HL-60/S4 treated with phorbol 12-myristate 13-acetate at 8.2 ng/mL for 4 days and 3 days (cell line): ENCODE measurements around the gene C22orf15.

Source experiments
- in situ Hi-C: fragments of 300-500 bp; cut with MboI; formaldehyde crosslinking; loops from 2 replicates; pipeline ENCODE4 v1.15.0; 2022; ENCODE audit warnings: low sequenced_read_pairs

Gene C22orf15

GRCh38 chr22:23786752-23787599 lies 24.2 kb downstream of the C22orf15 start, which contains the start of gene SMARCB1:
Gene SMARCB1 (plus strand): TSS chr22:23786966. CDS start chr22:23787170, 204 bp downstream.
- in situ Hi-C loops = no loop called here

DNA sequence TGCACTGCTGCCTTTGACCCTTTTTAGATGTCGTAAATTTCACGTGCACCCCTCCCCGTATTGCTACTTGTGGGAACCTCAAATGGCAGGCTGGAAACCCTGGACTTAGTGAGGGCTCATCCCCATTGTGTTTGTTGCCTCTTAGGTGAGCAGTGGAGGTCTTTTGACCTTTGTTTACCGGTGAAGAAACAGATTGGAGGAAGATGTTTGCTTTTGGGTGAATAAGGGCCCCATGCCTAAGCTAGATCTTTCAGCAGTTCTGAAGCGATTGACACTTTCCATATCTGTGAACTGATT lies 24.8 kb downstream of the C22orf15 start:
- in situ Hi-C loops = no loop called here

GRCh38 chr22:23787910-23788309 lies 25.1 kb downstream of the C22orf15 start:
- in situ Hi-C loops = no loop called here

- in situ Hi-C loops = no loop called here
Measured at GRCh38 chr22:23789121-23789520, 26.3 kb downstream of the C22orf15 start.

DNA sequence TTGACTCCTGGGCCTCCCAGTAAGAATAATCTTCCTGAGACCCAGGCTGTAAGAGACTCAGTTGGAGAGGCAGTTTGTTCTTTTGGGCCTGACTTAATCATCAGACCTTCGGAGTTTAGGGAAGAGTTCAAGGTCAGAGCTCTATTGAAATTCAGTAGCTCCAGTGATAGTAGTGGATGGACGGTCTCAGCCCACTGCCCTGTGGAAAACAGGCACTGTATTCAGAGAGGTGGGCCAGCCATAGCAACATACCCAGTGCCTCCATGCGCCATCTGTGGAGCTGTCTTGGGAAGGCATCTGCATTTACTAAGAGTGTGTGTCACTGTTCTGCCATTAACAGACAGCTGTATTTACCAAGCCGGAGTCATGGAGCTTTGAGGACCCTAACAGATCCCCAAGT lies 26.8 kb downstream of the C22orf15 start:
- in situ Hi-C loops = no loop called here

DNA sequence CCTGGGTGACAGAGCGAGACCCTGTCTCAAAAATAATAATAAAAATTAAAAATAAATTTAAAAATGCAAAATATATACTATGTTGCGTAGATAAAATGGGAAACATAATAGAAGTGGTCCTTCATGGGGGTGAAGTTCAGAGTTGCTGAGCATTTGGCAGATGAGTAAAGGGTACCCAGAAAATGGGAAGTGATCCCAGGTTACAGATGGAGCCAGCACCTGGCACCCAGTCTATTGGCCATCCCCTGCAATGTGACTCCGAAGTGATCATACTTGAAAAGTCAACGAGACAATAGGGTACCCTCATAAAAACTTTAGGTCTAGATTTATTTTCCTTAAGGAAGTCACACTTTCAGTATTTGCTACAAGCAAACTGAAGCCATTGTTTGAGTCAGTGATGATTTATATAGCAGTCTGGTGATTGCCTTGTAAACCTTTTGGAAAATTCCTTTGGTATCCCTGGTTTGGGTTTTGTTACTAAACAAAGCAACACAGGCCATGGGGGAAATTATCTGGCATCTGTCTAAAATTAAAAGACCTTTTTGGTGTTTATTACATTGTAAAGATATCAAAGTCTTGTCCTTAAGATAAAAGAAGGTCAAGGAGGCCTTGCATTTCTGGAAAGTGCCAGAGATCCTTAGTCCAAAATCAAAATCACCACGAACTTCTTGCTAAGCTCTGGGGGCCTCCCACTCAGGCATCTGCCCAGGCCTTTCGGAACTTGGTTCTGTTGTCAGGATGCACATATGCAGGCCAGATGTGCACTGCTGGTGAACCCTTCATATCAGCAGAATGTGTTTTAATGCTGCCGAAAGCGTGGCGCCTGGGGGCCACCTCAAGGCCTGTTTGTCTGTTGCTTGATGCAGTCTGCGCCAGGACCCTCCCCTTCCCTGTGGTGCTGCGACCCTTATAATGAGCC lies 28.3 kb downstream of the C22orf15 start:
- in situ Hi-C loops = no loop called here

- in situ Hi-C loops = no loop called here
Measured at GRCh38 chr22:23791738-23792645, 29.2 kb downstream of the C22orf15 start.

DNA sequence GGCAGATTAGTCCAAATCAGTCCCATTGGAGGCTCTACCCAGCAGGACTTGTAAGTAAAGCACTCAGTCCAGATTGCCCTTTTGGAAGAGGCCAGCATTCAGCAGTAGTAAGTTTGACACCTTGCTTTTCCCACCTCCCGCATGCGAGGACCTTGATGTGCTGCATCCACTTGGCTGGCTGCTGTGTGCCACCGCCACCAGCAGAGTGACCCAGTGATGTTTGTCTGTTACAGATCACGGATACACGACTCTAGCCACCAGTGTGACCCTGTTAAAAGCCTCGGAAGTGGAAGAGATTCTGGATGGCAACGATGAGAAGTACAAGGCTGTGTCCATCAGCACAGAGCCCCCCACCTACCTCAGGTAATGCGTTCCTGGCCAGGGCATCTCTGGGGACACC lies 30.5 kb downstream of the C22orf15 start:
- in situ Hi-C loops = no loop called here

DNA sequence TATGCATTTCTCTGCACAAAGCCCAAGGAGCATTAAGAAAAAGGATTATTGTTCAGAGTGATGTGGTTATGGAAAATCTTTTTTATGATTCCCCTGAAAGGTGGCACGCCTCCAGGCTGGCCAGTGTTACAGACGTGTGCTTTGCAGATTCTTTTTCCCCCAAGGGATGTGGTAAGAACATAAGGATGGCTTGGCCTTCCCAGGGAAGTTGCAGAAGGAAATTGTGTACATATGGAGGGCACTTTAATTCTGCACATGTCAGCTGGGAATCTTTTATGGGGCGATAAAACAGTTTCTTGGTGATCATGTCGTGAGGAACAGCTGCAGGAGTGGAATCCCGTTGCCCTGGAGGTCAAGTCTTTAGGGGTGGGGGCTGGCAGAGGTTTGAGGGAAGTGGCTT lies 33.7 kb downstream of the C22orf15 start:
- in situ Hi-C loops = no loop called here

GRCh38 chr22:23800297-23801237 lies 37.8 kb downstream of the C22orf15 start:
- in situ Hi-C loops = no loop called here

- in situ Hi-C loops = no loop called here
Measured at GRCh38 chr22:23801238-23801821, 38.5 kb downstream of the C22orf15 start.

DNA sequence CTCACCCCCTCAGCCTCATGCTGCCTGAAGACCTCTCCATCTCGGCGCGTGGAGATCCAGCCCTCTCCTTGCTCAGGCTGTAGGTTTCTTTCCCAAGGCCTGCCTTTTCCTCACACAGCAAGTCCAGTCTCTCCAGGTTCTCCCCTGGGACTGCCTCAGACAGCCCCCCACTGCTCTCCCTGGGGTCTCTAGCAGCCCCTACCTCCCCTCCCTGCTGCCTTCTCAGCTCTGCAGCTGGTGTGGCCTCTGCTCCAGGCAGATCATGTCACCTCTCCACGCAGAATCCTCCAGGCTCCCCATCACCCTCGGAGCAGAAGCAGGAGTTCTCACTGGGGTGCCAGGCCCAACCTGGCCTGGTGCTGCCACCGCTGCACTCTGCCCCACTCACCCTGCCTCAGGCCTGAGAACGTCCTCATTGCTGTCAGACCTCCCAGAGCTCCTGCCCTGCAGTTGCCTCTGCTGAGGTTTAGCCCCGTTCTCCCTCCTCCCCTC lies 39.1 kb downstream of the C22orf15 start:
- in situ Hi-C loops = no loop called here

DNA sequence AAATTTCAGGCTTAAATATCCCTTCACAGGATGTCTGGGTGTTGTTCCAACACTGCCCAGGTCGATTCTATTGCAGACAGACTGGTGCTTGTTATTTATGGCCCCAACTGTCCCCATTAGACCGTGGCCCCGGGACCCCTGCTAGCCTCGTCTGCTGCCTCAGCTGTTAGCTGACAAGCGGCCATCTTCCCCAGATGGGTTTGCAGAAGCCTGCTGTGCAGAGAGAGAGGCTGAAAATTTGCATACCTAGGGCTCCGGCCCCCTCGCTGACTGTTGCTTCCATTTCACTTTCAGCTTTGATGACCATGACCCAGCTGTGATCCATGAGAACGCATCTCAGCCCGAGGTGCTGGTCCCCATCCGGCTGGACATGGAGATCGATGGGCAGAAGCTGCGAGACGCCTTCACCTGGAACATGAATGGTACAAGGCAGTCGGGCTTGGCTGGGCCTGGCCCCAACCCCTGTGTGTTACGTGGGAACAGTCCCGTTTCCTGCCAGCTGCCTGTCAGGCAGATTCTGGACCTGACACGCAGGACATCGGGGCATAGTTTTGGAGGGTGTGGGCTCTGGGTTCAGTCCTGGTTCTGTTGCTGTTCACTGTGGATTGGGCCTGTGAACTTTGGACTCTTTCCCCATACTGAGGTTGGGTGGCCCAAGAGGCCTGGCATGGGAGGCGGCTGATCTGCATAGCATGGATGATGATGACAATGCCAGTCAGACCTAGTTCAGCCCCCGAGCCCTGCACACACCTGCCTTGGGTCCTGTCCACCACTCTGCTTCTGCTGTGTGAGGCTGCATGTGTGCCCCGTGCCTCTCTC lies 40.4 kb downstream of the C22orf15 start:
- in situ Hi-C loops = no loop called here

GRCh38 chr22:23804781-23805291 lies 42.0 kb downstream of the C22orf15 start:
- in situ Hi-C loops = no loop called here

- in situ Hi-C loops = no loop called here
Measured at GRCh38 chr22:23806837-23807236, 44.0 kb downstream of the C22orf15 start.

DNA sequence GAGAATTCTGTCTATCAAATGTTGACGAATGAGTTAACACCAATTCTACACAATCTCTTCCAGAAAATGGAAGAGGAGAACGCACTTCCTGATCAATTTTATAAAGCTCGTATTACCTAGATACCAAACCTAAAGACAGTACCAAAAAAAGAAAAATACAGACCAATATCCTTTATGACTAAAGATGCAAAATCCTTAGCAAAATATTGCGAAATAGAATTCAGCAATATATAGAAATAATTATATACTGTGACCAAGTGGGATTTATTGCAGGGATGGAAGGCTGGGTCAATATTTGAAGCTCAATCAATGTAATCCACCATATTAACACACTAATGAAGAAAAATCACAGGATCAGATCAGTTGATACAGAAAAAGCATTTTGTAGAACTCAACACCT lies 49.6 kb downstream of the C22orf15 start:
- in situ Hi-C loops = no loop called here
